ENCODE measurements around the gene CCT4.
"Not testable (repeated sequence)": the region's sequence is repeated elsewhere in the genome, so short reads cannot be mapped to it uniquely, and the experiment has no call there.

Gene CCT4, protein sequence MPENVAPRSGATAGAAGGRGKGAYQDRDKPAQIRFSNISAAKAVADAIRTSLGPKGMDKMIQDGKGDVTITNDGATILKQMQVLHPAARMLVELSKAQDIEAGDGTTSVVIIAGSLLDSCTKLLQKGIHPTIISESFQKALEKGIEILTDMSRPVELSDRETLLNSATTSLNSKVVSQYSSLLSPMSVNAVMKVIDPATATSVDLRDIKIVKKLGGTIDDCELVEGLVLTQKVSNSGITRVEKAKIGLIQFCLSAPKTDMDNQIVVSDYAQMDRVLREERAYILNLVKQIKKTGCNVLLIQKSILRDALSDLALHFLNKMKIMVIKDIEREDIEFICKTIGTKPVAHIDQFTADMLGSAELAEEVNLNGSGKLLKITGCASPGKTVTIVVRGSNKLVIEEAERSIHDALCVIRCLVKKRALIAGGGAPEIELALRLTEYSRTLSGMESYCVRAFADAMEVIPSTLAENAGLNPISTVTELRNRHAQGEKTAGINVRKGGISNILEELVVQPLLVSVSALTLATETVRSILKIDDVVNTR

DNA sequence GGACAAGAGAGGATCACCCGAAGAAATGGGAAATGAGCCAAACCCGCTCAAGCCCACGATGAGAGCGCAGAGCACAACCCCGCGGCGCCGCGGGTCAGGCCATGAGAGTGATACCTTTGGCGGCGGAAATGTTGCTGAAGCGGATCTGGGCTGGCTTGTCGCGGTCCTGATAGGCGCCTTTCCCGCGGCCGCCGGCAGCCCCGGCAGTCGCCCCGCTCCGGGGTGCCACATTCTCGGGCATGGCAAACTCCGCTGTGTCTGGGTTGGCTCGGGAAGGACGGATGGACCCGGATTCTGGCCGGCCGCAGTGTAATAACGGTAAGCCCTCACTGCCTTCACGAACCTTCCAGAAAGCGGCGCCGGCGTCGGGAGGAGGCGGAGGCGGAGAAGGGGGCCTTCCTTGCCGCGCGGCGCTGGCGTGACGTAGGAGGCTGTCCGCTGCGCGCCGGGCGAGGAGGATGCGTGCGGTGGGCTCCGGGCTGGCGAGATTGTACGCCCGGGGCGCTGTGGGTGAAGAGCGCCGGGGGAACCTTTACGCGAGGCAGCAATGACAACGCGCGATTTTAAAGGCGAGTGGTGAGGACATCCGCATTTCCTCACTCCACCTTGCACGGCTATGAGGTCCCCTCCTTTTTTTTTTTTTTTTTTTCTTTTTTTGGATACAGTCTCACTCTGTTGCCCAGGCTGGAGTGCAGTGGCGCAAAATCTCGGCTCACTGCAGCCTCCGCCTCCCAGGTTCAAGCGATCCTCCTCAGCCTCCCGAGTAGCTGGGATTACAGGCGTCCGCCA is at the start of gene CCT4:
TSS of gene CCT4 (minus strand) at position 390 of the 789 bp plus-strand sequence. CDS start at position 241, 149 bp downstream.
- peak; percentile 60 to 96 (median 86) for DNase-seq

DNA sequence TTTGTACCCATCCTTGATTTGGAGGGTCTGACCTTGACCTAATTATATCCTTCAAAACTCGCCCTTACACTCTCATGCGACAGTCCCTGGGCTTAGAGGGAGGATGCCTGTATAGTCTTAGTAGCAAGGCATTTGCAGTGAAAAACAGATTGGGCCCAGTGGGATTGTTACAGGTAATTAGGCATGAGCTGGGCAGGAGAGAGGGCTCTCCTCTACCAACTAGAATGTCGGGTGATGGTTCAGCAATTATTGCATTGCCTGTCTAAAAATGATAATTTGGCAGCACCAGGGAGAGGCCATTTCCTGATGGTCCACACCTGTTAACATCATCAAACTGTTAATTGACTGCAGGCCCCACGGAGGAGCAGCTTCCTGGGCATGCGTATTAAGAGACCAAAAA is 49.4 kb upstream of the CCT4 start:
- DNase-seq = no peak

DNA sequence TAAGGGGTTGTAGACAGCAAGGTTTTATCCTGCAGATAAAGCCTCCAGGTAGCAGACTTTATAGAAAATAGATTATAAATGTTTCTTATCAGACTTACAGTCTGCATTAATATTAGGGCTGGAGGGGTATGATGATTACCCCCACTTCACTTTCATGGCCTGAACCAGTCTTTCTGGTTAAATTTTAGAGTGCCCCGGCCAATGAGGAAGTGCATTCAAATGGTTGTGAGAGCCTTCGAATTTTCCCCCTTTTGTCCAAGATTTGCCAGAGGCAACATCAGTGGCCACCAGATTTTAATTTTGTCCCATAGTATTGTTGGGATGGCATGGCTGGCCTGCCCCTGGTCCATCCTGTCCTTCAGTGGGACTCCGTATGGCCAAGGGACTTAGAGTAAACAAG is 48.6 kb upstream of the CCT4 start:
- no peak for DNase-seq

DNA sequence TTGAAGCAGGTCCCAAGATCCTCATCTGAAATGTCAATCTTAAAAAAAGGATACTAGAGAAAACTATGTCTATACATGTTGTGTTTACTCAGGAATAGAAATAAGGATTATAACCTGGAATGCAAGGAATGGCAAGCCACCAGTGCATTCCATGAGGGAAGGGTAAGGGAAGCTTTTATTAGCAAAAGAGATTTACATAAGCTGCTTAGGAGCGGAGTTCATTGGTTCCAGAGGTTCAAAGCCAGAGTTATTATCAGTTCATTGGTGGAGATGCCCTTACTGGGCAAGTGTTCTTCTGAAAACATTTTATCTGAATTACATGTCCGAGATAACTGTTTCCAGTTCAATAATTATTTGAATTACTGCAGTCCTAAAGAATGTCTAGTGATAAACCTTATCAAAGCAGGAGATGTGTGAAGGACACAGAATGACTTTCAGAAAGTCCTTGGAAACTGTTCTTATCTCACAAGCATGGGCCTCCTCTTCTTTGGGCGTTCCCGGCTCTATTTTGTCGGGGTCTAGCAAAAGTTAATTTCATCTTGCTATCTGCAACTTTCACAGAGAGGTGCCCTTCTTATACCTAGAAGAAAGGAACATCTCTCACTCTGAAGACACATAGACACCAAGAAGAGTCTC is 40.5 kb upstream of the CCT4 start:
- no peak for DNase-seq

DNA sequence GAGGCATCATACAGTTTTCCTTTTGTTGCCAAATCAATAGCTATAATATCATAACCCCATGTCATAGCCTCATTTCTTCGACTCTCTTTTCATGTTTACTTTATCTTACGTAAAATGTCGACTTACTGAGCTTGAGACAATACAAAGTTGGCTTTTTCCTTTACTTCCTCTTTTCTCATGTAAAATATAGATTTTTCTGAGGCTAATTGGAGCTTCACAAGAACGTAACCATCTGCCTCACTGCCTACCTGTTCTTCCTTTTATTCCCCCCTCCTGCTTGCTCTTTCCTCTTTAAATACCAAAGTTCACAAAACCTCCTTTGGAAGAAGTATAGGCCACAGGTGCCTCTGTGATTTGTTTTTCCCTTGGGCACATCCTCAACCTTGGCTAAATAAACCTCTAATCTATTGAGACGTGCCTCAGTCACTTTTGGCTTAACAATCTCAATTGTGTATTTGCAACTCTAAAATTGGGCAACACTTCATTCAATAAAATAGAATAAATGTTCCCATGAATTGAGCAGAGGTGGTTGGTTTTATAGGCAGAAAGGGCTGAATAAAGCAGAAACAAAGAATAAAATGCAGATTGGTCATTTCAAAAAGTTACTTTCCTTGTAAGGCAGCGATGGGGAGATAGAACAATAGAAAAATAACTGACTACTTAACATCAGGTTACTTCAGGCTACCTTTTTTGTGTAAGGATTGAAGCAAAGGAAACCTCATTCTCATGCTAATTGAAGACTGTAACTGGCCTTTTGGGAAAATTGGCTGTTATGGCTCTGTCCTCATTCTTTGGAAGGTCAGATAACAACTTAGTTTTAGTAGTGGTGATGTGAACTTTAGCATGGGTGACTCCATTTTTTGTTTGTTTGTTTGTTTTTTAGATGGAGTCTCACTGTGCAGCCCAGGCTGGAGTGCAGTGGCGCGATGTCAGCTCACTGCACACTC is 38.3 kb upstream of the CCT4 start:
- no peak for DNase-seq

DNA sequence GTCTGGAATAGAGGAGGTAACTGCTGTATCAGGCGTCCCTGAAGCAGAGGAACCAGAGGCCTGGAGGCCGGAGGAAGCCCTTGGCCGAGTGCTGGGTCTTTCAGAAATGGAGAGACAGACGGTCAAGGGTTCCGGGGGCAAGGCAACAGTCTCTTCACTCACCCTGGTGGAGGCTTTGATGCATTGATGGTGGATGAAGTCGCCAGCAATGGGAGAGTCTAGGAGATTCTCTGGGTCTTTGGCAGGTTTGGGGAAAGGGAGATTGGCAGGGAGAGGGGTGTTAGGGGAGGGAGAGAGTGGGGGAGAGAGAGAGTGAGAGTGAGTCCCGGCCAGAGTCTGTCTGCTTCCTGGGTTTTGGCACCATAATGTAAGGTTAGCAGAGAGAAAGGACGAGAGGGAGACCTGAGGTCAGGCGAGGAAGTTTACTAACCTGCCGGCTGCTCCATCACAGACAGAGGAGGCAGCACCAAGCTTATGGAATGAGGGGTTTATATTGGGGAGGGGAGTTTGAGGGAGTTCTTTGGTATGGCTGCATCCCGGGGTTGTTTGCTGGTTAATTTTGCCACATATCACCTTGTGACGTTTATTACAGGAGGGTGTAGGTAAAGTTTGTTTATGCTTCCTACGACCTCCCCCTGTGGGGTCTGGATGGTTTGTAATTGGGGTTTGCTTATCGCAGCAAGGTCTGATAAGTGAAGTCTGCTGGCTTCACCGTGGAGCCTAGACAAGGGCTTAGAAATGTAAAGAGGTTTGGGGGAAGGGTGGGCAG is 36.6 kb upstream of the CCT4 start:
- no peak for DNase-seq

DNA sequence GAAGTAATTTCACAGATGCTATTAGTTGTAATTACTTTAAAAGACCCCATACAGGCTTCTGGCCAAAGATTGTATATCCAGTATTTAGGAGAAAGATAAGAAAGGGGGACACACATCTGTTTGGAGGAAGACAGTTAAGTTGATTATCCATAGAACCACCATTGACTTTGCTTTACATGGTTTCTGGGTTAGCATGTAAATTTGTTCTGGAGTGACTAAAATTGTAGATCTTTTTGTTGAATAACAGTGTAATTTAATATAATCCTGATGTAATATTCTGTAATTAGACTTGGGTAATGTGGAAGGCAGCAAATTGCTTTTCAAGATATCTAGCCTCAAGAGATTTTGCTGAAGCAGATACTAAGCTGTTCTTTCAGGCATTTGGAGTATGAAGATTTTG is 34.3 kb upstream of the CCT4 start:
- DNase-seq = no peak

DNA sequence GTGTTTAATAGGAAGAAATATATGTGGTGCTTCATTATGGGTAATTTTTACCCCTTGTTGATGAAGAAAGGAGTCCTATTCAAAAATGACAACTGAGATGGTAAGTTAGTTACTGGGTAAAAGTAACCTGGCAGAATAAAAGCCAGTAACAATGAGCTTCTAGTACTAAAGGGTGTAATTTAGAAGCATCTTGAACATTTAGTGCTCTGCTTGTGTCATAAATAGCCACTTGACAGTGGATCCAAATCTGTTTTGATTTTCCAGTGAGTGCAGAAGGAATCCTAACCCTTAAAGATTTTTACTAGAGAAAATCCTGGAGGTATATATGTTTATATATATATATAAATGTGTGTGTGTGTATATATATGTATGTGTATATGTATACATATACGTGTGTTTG is 32.1 kb upstream of the CCT4 start:
- DNase-seq = no peak

DNA sequence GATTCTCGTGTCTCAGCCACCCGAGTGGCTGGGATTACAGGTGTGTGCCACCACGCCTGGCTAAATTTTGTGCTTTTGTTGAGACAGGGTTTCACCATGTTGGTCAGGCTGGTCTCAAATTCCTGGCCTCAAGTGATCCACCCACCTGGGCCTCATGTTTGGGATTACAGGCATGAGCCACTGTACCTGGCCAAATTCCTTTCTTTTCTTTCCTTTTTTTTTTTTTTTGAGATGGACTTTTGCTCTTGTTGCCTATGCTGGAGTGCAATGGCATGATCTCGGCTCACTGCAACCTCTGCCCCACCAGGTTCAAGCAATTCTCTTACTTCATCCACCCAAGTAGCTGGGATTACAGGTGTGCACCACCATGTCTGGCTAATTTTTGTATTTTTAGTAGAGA is 26.3 kb upstream of the CCT4 start:
- not testable (repeated sequence) for DNase-seq

DNA sequence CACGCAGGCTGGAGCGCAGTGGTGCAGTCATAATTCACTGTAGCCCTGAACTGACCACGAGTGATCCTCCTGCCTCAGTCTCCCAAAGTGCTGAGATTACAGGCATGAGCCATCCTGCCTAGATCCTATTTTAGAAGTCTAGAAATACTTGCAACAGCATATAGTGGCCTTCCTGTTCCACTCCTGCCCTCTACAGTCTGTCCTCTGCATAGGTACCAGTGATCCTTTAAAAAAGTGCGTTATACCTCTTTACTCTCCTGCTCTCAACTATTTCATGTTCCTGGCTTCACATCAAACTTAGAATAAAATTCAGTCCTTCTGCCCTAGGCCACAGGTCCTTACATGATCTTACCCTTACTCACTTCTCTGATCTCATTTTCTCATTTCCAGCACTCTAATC is 23.1 kb upstream of the CCT4 start:
- DNase-seq = no peak

DNA sequence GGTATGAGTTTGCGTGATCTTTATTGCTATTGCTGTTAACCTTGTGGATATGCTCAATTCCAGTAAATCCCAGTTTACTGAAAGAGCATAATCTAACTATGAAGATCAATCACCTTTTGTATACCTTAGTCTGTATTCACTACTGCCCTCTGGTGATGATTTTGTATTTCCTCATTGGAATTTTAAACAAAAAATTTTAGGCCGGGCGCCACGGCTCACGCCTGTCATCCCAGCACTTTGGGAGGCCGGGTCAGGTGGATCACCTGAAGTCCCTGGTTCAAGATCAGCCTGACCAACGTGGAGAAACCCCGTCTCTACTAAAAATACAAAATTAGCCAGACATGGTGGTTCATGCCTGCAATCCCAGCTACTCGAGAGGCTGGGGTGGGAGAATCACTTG is 22.1 kb upstream of the CCT4 start:
- no peak for DNase-seq

DNA sequence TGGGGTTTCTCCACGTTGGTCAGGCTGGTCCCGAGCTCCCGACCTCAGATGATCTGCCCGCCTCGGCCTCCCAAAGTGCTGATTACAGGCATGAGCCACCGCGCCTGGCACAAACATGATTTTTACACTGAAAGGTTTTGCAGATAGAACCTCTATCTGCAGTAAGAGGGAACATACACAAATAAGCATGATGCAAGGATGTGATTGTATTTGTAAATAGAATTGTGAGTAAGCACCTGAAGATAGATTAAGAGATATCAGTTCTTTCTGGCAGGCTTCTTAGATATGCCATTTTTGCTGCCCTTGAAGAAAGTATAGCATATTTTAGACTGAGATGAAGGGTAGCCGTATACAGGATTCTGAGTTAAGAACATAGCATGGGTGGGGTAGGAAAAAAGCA is 20.7 kb upstream of the CCT4 start:
- no peak for DNase-seq

DNA sequence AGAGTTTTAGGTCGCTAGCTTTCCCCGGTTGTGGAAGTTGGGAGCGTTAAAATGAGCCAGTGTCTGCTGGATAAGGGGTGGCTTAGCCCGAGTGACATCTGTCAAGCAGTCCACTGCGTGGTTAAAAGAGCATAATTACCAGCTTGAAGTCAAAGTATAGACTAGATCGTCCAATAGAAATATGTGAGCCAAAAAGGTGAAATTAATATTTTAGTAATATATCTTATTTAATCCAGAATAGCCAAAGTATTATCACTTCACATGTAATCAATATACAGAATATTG is 17.7 kb upstream of the CCT4 start:
- no peak for DNase-seq

DNA sequence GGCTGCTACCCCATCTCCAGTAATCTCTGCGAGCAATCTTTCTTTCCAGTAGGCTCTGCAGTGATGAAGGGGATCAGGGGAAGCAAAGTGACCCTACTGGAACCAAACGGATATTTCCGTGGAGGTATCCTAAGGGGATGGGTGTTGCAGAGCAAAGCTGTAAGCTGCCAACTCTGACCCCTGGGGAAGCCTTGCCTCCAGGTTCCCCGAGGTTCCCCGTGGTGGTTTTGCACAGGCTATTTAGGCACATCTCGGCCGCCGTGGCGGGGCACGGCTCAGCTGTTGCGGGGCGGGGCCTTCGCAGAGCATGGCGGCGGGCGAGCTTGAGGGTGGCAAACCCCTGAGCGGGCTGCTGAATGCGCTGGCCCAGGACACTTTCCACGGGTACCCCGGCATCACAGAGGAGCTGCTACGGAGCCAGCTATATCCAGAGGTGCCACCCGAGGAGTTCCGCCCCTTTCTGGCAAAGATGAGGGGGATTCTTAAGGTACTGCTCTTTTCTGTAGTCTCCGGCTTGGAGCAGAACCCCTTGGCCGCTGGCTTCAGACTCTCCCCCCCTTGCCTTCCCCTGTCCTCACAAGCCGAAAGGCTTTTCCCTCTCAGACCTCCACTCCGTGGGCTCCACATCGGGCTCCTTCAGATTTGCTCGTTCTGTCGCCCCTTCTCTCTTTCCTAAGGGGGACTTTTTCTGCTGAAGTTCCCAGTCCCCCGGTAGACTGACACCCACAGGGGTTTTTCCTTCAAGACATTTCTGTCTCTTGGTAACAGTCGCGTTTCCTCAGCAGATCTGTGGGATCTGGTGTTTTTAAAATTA is 17.1 kb upstream of the CCT4 start, which contains the start of gene COMMD1:
TSS of gene COMMD1 (plus strand) at position 303 of the 814 bp plus-strand sequence. CDS start at position 308, 5 bp downstream.
- DNase-seq = peak; percentile 35 to 91 (median 77)

DNA sequence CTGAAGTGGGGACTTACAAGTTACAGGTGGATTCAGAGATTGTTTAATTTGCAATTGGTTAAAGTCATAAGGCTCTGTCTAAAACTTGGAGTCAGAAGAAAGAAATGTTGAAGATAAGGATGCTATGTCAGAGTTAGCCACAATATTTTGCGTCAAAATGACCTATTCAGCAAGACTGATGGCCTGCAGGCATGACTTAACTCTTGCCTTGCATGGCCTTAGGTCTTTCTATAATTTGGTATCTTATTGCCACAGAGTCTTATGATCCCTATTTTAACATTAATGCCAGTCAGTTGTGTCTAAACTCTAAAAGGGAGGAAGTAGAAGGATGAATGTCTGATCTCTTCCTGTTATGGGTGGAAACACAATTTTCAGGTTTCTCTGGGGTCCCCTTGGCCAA is 11.8 kb upstream of the CCT4 start:
- no peak for DNase-seq

DNA sequence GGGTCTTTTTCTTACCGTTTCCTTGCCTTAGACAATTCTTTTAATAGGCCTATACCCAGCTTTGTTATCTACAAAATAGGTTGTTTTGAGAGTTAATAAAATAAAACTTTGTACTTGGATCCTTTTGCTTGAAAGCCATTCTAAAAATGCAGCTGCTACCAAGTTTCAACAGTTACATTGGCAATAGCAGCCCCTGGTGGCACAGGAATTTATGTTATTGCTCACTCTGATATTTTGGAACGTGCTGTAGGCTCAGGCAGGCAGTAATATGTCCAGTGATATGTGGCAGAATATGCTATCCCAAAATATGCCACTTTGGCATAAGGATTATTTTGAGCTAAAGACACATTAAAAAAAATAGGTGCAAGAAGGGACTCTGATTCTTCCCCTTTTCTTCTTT is 10.4 kb upstream of the CCT4 start:
- peak in 2 of 51 donors; percentile 1 for DNase-seq

DNA sequence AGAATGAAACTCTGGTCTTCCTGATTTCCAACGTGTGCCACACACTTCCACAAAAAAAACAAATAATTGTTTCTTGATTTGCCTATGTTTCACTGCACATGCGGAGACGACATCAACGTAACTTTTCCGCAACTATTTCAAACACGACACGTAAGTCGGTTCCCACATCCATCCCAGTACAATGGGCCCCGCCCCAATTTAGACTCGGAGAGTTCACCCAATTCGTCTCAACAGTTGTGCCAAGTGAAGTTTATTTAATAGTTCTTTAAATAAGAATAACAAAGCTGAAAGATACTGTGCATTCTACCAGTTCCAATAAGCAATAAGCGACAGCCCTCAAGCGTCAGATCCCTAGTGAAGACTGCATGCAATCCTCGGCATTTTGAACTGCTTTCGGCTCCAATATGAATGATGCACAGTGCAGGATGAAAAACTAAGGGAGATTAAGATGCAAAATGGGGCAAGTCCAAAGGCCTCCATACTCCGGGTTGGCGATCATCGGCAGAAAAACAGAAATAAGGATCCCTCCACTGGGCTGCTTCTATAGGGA is 664 bp downstream of the CCT4 start:
- DNase-seq = peak in 6 of 51 donors; percentile 7 to 51 (median 46)

DNA sequence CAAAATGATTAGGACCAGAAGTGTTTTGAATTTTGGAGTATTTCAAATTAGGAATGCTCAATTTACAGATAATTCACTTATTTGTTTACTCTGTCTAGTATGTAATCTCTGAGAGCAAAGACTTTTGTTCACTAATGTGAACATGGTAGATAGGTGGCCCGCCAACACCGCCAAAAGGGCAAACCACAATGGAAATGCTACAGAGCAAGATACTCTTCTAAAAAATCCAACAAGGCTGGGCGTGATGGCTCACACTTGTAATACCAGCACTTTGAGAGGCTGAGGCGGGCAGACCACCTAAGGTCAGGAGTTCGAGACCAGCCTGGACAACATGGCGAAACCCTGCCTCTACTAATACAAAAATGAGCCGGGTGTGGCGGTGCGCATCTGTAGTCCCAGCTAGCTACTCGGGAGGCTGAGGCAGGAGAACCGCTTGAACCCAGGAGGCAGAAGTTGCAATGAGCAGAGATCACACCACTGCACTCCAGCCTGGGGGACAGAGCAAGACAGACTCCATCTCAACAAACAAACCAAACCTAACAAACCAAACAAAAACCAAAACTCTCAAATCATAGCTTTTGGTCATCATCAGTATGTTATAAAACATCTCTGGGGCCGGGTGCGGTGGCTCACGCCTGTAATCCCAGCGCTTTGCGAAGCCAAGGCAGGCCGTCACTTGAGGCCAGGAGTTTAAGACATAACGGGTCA is 2.4 kb downstream of the CCT4 start:
- DNase-seq = no peak

Data from hypothalamus (tissue), 51 donors.